EH (cell line): ENCODE results near the gene PIK3CD.
A peak's percentile ranks its signal among the peaks of the same experiment; 100 is the strongest.

Experiments
- DNase-seq: peaks from one replicate; pipeline ENCODE4 v3.0.0-alpha.2; 2015; ENCODE audit warnings: low read depth

PIK3CD gene

DNA sequence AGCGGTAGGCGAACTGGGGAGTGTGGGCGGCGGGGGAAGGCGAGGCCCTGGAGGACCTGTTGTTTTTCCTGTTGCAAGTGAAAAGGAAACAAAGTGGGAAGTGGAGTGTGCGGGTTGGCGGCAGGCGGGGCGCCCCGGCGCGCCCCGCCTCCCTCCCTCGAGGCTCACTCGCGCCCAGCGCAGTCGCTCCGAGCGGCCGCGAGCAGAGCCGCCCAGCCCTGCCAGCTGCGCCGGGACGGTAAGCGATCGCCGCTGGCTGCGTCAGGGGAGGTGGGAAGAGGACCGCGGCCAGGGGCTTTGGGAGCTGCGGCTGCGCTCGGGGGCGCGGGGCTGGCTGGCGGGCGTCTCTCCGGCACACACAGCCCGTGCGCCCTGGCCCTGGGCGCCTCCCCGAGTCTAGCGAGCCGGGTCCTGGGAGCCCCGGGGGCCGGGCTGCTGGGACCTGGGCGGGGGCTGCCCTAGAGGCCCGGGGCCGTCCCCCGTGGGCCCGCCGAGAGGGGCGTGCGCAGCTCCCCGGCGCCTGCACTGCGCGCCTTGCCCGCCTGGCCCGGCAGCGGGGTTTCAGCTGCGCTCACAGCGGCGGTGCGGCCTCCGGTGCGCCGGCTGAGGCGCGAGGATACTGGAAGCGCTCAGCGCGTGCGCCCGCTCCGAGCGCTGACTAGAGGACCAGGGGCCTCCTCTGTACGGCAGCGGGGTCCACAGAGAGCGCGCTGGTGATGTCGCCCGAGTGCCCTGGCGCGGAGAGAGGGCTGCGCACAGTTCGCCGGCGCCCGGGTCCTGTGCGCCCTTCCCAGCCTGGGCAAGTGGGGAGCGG is at the start of gene PIK3CD:
Gene PIK3CD, plus strand, starts transcription at position 167 of the 814 bp plus-strand sequence. CDS start 58,725 bp downstream, outside the sequence.
- peak; percentile 50 for DNase-seq

DNA sequence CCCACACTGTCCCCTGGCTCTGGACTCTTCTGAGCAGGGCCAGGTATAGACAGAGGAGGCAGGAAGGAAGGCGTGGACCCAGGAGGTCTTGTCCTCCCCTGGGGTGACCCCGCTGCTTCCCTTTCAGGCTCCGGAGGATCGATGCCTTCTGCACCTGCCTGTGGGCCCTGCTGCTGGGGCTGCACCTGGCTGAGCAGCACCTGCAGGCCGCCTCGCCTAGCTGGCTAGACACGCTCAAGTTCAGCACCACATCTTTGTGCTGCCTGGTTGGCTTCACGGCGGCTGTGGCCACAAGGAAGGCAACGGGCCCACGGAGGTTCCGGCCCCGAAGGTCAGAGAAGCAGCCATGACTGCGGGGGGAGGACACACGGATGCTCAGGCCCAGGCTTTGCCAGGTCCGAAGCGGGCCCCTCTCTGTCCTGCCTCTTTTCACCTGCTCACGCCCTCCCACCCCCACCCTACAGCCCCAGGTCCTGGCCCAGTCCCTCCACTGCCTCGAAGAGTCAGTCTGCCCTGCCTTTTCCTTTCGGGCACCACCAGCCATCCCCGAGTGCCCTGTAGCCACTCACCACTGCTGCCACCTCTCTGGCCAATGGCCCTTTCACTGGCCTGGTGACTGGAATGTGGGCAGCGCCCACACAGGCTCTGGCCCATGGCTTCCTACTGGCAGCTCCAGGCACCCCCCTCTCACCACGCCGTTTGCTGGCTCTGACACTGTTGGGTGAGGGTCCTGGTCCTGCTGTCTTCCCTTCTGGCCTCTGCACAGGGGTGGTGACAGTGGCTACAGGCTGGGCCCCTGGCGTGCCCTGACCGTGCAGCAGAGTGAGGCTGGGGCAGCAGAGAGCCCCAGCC is 49.4 kb upstream of the PIK3CD start:
- no peak for DNase-seq

DNA sequence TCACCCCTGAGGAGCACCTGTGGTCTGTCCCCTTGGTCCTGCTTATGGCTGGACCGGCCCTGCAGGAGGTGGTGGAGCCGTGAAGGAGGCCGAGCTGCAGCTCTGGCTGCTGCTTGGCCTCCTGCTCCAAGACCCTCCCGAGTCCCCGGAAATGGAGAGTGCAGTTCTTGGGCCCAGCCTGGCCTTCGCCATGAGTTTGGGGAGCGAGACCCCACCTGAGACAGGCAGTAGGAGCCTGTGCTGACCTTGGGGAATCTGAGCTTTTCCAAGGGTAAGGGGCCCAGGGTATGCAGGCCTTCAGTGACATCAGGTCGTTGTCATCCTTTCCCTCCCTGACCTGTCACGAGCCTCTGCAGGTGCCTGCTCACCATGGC is 48.8 kb upstream of the PIK3CD start:
- no peak for DNase-seq

DNA sequence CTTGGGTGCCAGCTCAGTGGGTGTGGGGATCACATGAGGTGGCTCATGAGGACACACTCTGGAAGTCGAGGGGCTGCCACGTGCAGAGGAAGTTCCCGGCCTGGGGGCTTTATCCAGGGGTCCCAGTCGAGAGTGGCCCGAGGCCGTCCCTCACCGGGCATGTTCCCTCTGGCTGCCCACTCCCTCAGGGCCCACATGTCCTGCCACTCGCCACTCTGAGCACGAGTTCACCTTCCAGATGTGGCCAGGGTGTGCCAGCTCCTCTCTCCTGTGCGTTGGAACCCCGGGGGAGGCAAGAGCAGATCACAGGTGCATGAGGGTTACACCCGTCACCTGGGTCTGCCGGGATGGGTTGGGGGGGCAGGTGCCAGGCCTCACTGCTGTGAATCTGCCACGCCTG is 48.2 kb upstream of the PIK3CD start:
- DNase-seq, result no peak

DNA sequence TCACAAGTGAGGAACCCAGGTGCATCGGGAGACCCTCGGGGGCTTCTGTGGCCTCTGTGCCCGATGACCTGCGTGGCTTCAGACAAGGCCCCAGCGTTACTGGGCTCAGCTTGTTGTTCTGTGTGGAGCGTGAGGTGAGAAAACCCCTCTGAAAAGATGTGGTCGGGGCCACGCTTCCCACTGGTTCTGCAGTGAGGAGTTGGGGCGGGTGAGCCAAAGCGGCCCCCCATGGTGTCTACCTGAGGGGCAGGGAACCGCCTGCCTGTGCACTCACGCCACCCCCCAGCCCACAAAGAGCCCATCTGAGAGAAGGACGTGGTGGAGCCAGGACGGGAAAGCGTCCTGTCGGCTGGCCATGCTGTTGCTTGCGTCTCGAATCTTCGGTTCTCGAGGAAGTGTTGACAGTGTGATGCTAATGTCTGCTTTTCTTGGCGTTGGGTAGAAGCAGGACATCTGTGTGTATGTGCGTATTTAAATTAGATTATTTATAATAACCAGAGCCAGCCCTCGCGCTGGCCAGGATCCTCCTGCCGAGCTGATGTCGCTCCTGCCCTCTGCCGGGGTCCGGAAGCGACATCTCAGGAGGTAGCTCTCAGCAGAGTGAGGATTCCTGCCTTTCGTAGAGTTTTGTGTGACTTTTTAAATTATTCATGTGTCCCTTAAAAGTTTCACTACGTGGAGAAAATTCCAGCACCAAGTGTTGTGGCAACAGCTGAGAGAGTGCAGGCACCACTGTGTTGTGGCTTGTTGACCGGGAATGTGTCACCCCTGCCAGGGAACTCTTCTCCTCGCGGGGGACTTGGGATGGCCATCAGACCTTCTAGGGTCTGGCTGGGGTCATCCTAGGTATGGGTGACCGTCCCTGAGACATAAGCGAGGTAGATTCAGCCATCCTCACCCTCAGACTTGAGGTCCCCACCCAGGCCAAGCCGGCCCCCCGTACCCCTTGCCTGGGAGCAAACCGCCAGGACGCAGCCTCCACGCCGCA is 47.5 kb upstream of the PIK3CD start:
- DNase-seq, result no peak

DNA sequence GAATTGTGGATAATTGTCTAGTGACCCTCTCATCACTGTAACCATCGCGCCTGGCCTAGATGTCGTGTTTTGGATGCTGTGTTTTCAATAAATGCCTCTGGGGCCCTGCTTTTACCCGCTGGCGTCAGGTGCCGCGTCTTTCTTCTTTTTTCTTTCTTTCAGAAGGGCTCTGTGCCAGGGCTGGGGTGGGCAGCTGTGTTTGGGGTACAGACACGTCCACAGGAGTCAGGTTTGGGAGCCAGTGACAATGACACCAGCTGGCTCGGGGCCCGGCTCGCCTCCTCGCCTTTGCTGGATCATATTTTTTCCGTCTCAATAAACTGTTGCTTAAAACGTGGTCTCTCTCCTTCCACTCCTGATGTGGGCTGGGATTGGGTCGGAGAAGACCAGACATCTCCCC is 46.7 kb upstream of the PIK3CD start:
- DNase-seq, result no peak

DNA sequence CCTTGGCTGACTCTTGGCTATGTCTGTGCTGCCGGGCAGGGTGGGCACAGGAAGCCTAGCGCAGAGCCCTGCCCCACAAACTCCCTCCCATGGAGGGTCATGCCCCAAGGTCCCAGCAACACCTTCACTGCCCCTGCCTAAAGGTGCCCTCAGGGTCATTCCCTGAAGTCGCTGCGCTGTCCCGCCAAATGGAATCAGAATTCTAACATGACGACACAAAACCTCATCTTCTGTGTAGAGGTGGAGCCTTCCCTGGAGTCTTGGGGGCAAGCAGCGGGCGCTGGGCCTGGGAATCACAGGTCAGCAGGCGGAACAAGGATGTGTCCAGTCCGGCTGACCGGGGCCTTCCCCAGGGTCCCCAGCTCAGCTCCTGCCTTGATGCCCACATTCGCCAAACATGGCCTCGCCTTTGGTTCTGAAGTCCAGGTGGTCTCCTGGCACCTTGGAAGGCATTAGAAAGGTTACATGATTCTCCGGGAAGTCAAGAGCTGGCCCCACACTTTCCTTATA is 45.5 kb upstream of the PIK3CD start:
- no peak for DNase-seq

DNA sequence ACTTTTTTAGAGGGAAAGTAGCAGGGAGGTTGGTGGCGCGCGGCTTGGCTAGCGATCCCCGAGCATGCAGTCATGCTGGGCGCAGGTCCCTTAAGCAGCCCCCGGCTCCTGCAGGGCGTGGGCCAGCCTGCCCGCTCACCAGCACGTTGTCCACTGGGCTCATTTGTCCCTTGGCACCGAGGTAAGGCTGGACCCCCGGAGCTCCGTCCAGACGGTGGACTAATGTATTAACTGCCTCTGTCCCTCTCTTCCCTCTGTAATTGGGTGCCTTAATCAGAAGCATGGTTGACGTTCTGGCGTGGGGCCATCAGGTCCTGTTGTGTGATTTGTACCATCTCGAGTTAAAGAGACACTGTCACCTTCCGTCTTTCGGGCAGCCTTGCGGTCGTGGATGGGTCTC is 45.1 kb upstream of the PIK3CD start:
- no peak for DNase-seq

DNA sequence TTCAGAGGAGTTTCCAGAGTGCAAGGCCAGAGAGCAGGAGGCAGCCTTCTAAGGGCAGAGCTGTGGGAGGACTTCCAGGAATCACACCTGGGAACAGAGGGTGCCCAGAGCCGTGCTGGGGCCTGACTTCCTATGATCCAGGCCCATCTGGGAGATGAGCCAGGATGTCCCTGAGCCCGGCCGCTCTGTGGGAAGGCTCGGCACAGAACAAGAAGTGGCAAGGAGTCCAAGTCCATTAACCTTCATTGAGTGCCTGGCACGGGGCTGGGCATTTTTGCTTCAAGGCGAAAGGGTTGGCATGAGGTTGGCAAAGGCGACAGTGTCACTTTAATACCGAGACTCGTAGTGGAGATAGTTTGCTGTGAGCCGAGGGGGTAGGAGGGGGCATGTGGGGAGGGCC is 44.6 kb upstream of the PIK3CD start:
- no peak for DNase-seq

DNA sequence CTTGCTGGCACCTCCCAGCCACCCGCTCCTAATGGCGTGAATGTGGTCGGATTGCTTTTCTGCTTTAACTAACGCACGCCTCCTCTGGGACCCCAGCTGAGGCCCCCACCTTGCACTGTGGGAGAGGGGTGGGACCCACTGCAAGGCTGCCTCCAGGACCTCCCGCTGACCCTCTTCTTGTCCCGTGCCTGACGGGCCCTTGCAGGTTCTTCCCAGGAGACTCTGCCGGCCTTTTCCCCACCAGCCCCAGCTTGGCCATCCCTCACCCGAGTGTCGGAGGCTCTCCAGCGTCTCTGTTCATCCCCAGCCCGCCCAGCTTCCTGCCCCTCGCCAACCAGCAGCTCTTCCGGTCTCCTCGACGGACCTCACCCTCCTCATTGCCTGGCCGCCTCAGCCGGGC is 44.2 kb upstream of the PIK3CD start:
- DNase-seq, result no peak

DNA sequence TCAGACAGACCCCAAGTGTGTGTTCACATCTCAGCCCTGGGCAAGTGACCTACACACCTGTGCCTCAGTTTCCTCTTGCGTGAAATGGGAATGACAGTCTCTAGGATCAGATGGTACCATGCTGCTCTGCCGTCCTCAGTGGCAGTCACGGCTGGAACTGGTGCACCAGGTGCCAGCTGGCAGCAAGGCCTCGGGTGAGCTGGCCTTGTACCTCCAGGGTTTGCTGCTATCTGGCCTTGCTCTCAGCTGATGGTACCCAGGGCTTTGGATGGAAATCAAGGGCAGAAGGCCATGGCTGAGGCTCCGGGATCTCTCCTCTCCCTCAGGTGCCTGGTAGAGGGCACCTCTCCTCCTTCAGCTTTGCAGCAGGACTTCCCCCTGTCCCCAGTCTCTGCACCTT is 41.5 kb upstream of the PIK3CD start:
- DNase-seq, result no peak

DNA sequence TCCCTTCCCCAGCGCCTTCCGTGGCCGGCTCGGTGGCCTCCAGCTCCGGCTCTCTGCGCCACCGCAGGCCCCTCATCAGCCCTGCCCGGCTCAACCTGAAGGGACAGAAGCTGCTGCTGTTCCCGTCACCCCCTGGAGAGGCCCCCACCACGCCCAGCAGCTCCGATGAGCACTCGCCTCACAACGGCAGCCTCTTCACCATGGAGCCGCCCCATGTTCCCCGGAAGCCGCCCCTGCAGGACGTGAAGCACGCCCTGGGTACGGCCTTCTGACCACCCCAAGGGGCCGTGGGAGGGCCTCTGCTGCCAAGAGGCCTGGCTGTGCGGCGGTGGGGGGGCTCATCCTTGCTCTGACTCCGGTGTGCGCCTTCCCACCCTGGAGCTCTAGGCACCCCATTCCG is 41.0 kb upstream of the PIK3CD start:
- DNase-seq, result no peak

DNA sequence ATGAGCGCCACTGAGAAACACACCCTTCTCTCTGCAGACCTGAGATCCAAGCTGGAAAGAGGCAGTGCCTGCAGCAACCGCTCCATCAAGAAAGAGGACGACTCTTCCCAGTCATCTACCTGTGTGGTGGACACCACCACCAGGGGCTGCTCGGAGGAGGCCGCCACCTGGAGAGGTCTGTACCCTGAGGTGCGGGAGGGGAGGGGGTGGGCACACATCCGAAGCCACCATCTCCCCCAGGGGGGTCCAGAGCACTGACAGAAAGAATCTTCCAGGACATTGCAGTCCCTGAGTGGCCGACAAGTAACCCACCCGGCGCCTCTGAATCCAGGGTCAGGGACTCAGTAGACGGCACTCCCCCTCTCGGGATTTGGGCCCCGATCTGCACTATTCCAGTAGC is 39.8 kb upstream of the PIK3CD start:
- DNase-seq, result no peak

DNA sequence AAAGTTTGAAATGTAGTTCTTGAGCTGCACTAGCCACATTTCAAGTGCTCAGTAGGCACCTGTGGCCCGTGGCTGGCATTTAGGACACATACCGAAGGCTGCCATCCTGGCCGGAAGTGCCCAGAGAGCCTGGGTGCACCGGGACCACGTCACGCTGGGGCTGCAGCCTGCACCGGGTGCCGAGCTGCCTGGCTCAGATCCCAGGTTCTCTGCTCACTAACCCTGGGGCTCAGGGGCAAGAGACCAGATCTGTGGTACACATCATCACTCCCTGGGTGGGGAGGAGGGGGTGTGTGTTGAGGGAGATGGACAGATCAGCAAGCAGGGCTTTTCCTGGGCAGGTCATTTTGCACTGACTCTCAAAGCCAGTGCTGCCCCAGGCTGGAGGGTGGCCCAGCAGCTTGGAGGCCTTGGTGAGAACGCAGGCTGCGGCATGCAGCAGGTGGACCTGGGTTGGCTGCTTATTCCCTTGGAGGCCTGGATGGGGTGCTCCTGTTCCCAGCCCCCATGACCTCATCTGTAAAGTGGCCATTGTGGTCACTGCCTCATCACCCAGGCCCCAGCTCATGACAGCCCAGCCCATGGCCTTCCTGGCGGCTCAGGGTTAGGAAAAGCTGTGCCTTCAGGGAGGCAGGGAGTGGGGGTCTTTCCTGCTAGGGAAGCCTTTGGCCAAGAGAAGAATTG is 39.2 kb upstream of the PIK3CD start:
- DNase-seq, result no peak

DNA sequence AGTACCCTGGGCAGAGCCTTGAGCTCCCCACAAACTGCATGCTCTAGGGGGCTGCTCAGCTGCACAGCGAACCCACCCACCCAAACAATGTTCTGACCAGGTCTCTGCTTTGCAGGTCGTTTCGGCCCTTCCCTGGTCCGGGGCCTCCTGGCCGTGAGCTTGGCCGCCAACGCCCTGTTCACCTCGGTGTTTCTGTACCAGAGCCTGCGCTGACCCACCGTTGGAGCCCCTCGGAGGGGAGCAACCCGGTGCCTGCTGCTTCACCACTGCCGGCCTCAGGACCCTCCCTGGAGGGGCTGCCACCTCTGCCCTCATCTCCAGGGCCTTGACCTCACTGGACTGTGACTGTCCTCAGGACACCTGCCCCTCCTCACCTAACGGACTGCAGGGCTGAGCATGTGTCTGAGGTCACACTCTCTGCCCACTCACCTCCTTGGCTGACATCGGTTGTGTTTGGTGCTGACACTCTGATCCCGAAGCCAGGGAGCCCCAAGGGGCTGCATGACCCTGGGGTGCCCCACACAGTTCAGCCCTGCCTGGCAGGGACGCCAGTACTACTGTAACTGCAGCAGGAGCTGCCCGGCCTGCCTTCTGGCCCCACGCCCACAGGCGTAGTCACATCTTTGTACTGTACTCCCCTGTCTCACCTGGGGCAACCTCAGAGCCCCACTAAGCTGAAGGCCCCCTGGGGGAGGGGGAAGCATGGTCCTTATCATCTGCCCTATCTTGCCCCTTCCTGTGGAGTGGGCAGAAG is 38.5 kb upstream of the PIK3CD start:
- no peak for DNase-seq

DNA sequence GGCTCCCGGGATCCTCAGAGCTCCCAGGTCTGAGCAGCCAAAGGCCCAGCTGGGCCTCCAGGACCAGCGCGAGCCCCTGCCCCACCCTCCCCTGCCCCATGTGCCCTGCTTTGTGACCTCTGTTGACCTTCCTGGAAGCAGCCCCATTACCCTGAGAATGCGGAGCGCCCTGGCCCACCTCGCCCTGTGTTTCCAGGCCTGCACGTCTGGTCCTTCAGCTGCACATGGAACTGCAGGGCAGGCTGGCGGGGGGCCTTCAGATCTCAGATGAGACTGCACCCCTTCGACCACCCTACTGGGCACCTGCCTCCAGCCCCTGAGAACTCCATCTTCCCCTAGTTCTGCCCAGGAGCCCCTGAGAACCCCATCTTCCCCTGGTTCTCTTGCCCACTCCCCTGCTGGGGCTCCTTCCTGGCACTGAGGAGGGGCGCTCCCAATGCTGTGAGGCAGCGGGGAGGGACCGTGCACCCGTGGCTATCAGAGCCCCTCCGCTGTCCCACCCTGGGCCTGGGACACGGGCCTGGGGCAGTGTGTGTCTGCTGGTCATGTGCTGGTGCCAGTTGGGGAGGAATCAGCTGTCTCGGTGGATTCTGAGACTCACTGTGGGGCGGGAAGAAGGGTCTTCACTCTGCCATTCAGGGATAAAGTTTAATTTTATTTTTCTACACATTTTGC is 37.8 kb upstream of the PIK3CD start:
- no peak for DNase-seq

DNA sequence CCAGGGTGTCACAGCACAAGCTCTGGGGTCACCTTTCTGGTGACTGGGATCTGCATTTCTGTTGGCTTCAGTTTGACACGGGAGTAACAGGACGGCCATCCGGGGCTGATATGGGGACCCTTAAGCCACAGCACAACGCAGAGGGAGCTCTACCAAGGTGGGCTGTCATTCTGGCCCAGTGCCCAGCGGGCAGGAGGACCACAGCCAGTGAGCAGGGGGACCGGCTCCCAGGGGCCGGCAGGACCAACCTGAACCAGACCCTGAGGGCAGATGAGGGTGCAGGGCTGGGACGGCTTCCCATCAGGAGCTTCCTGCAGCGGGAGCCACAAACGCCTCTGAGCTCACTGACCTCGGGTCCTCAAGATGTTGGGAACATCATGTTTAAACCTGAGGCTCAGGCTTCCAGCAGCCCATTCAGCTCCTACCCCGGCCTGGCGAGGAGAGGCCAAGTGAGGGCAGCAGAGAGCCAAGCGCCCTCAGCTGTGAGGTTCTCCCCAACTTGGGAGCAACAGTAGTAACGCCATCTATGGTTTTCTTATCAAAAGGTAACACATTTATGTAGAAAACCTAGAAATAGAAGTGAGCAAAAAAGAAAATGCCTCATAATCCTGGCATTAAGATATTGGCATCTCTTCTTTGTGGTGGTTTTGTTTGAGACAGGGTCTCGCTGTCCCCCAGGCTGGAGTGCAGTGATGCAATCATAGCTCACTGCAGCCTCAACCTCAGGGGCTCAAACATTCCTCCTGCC is 36.0 kb upstream of the PIK3CD start:
- DNase-seq, result peak; percentile 41

DNA sequence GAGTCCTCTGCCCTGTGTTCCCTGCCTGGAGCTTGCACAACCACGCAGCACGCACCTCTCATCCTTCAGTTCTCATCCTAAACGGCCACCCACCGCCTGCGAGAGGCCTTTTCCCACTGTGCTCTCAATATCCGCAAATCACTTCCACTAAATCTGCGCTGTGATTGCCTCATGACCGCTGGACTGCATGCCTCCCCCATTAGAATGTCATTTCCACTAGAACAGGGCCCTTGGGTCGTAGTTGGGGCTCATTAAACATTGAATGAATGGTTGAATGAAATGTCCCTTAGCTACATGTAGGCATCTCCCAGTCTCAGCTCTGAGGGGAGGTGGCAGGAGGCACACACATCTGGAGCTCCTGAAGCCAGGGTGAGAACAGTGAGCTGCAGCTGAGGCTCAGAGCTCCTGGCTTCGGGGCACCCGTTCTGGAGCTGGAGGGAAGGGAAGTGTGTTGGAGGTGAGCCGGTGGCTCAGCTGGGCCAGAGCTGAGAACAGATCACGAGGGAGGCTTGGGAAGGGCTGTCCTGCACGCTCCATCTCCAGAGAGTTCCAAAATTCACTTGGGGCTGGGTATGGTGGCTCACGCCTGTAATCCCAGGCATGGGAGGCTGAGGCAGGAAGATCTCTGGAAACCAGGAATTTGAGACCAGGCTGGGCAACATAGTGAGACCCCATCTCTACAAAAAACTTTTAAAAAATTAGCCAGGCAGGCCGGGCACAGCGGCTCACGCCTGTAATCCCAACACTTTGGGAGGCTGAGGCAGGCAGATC is 32.4 kb upstream of the PIK3CD start:
- DNase-seq, result no peak
